GM18867 (cell line): ENCODE data around the gene ANGPTL2.

Experiments
- ATAC-seq: cut with Tn5 transposase; IDR thresholded peaks from one replicate; pipeline ENCODE4 v1.9.1; 2021; ENCODE audit warnings: mild to moderate bottlenecking, moderate library complexity; ENCODE audit not compliant: unreplicated experiment

ANGPTL2 gene

GRCh38 chr9:127137640-127138360 is 15.4 kb upstream of the ANGPTL2 start:
- no peak for ATAC-seq

- ATAC-seq: no peak
Measured at GRCh38 chr9:127136880-127137639, 14.6 kb upstream of the ANGPTL2 start.

GRCh38 chr9:127136081-127136879 is 13.8 kb upstream of the ANGPTL2 start:
- ATAC-seq: no peak

DNA sequence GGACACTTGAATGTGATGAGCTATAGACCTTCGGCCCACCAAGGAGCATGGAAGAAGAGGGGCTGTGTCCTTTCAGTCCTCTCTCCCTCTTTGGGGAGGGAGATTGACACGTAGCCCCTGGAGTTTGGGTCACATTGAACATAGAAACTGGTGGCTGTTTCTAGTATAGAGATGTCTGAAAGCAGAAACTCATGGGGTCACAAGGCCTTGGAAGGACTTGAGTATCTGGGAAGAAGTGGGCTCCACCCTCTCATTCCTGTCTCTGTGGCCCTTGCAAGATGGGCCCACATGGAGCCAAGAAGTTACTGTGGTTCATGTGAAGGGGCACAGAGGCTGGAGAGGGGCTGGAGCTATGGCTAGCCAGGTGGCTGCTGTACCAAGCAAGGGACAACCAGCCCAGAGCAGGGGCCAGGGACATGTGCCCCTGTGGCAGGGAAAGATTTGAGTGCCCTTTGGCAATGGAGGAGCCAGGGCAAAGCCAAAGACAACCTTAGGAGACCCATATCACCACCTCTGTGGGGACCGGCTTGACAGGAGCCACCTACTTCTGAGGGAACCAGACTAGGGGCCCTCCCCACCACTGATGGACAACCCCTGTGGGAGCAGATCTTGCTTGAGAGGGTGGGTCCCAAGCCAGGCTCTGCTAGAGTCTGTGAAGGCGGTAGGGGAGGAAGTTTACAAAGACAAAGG is 12.8 kb upstream of the ANGPTL2 start:
- ATAC-seq: no peak

DNA sequence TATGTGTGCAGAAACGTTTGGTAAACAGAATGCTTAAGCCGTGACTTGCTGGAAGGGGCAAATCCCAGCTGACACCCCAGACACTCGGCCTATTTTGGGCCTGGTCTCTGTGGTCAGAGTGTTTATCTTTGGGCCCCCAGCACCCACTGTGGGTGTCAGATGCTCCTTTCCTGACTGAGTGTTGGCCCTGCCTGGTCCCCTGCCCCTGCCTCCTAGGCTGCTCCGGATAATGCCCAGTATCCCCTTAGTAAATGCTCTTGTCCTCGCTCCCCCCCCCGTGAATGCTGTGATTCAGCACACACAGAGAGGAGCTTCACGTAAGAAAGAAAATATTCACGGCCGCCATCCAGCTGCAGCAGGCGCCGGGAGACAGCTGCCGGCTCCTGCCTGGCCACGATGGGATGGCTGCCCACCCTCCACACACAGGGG is 11.3 kb upstream of the ANGPTL2 start:
- ATAC-seq: no peak

- no peak for ATAC-seq
Measured at GRCh38 chr9:127132921-127133647, 10.6 kb upstream of the ANGPTL2 start.

DNA sequence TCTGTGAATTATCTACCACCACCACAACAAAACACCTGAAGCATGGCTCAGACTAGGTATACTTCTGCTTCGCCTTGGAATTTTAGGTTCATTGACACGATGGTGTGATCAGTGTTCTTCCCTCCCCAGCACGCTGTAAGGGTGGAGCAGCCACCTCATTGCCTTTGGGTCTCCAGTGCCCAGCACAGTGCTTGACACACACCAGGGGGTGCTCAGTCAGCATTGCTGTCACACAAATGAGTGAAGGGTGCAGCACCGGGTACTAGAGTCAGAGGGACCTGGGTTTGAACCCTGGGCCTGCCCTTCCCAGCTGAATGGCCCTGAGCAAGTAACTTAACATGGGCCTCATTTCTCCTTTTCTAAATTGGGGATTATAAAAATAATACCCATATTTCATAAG is 9.9 kb upstream of the ANGPTL2 start:
- no peak for ATAC-seq

DNA sequence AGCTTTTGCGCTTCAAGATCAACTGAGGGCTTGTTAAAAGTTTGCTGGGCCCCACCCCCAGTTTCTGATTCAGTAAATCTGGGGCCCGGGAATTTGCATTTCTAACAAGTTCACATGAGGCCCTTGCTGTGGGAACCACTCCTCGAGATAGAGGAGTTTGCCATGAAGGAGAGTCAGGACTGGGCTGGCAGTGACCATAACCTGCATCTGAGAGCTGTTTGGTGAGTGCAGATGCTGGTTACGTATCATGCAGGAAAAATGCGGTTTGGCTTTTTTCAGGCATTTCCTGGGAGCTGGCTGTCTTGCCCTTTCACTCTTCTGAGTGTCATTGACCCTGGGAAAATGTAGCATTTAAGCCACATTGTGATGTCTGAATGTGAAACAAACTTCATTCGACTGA is 9.4 kb upstream of the ANGPTL2 start:
- ATAC-seq: no peak

DNA sequence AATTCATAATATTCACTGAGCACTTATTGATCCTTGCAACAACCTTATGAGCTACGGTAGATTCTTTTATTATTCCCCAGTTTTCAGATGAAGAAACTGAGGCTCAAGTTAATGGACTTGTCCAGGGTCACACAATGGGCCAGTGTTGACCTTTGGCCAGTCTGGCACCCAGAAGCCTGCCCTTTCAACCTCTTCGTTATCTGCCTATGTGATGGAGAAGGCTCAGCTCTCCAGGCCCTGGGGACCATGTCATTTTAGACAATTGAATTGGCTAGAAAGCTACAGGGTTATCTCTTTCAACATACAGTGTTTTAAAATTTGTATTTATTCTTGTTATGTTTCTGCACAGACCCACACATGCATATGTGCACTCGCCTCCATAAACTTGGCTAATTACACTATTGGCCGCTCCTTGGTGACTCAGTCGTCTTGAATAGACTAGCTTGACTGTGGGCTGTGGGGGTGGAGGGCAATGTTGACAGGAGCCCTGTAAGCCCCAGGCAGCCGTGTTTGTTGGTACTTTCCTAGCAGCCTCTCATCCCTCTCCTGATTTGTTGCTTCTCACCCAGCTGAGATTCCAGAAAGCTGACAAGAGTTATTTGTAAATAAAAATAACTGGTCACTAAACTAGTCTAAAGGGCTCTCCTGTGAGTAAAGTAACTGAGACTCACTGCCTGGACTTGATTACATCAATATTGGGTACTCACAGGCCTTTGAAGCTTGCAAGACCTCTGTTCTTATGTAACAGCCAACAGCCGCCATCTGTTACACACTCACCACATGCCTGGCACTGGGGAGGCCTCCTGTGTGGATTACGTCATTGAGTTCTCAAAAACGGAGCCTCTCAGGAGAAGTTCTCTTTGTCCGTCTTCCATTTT is 8.5 kb upstream of the ANGPTL2 start:
- ATAC-seq: no peak

- no peak for ATAC-seq
Measured at GRCh38 chr9:127130235-127130634, 7.8 kb upstream of the ANGPTL2 start.

DNA sequence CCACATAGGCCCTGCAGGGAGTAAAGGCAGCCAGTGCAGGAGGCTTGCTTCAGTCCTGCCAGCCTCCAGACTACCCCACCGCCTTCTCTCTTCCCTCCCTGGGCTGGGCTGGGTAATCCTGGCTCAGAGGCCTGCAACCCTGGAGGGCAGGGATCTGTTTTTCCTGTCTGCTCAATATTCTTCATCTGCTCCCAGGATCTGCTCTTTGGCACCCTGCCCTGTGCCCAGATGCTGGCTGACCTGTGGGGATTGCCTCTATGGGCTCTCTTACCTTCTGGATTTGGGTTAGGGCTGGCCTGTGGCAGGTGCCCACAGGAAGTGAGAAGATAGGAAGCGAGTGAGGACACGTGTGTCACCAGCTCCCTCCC is 7.3 kb upstream of the ANGPTL2 start:
- no peak for ATAC-seq

GRCh38 chr9:127129073-127129717 is 6.8 kb upstream of the ANGPTL2 start:
- ATAC-seq: no peak

DNA sequence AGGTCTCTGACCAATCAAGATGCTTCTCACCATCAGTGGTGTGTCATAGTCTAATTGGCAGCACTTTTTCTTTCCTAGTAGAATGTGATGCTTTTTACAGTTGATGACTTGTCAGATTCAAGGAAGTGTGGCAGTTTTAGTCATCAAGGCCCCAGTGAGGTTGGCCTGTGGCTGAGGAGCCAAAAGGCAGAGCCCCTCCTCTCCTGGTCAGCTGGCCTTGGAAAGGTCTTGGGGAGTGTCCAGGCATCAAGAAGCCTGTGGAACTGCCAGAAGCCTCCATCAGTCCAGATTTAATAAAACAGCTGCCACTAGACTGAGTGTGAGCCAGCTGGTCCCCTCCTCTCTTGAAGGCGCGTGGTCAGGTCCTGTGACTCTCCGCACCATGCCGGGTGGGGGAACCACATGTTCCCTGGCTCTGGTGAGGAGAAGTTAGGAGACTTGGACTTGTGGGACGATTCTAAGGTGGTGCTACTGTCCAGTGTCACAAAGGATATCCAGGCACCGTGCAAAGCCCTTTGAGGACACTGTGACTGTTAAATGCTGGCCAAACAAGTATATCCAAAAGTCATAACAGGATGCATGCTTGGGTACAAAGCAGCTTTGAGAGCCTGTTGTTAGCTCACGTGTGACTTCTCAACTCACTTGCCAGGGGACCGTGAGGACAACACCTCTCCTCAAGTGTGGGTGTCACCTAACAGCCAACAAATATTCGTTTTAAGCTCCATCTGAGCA is 6.1 kb upstream of the ANGPTL2 start:
- ATAC-seq: no peak

GRCh38 chr9:127126971-127127370 is 4.5 kb upstream of the ANGPTL2 start:
- ATAC-seq: no peak

DNA sequence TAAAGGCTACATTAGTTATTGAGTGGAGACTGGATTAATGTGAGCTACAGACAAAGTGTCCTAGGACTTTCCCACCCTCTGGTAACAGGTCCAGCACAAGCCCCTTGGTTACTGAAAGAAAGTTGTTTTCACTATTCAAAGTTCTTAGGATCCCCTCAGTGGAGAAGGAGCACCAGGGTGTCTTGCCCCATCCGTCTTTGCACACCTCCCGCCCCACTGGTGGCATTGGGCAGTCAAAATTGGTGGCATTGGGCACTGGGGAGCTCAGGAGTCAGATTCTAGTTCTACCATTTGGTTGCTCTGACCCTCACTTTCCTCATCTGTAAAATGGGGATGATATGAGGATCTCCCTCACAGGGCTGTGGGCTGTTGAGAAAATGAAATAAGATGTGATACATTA is 2.4 kb upstream of the ANGPTL2 start:
- ATAC-seq: no peak

DNA sequence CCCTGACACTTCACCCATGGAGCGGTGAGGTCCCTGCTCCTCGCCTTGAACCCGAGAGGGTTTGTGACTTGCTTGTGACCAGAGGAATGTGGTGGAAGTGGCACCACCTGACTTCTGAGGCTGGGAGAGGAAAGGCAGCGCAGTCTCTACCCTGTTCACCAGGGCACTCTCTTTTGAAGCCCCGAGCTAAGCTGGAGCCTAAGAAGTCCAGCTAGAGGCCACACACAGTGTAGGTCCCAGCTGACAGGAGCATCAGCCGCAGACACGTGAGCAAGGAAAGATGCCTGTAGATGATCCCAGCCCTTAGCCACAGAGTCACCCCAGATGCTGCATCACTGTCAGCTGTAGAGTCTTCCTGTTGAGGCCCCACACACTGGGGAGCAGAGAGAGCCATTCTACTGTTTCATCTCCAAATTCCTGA is 1.7 kb upstream of the ANGPTL2 start:
- ATAC-seq: no peak

DNA sequence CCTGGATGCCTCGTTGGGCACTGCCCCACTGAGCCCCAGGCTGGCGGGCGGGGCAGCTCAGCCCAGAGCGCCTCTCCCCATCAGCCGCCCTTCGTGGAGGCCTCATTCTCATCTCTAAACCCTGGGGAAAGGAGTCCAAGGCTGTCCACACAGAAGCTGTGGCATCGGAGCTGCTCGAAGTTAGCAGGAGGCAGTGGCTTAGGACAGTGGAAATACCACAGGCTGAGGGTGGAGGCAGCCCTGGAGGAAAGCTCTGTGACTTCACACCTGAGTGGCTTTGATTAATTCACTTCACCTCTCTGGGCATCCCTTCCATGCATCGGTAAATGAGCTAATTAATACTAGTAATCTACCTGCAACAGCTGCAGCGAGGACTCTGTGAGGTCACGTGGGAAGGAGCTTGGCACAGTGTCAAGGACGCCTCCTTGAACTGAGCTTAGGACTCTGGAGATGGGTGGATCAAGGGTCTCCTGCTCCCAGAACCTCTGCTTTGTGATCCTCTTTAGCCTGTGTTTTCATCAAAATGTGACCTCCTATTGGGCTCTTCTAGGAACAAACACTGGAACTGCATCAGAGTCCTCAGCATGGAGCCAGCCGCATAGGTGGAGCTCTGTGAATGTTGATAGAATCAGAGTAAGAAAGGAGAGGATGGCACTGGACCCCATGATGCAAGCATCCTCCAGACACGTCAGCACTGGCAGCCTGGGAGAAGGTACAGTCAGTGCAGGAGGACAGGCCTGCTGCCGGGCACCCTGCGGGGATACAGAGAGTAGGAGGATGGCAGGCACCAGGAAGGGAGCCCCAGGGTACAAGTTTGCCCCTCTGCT is 842 bp upstream of the ANGPTL2 start:
- ATAC-seq: no peak
